ENCODE data around the gene F2RL2. TPM values are rescaled to one million over a fixed set of nuclear protein-coding genes. Genes with fewer than 3 reads are reported as not detected.

The F2RL2 gene
- total RNA-seq, 6 donors from 2014 or later: 0.34 to 0.46 (median 0.43) TPM; not detected in 3

DNA sequence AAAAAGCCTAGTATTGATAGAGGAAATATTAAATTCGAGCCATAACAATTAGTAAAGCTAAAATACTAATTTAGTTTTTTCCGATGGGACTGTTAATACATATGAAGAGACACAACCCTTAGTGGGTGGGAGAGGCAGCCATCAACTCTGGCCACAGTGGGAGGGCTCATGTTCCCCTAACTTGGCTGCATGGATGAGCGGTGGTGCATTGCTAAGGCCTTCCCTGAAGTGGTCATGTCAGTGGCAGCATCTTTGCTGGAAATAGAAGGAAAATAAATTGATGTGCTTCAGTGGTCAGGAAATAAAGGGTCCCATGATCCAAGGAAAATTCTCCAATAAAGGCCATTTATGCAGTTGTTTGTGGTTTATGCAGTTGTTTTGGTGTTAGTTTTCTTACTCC is 33.9 kb upstream of the F2RL2 start:
- TF ChIP-seq POLR2A (IDR thresholded peaks at IDR 0.05) (no peak), POLR2AphosphoS5 (IDR thresholded peaks at IDR 0.05) (no peak), EP300 (IDR thresholded peaks at IDR 0.05) (no peak)
- TF ChIP-seq, protein P1, sequence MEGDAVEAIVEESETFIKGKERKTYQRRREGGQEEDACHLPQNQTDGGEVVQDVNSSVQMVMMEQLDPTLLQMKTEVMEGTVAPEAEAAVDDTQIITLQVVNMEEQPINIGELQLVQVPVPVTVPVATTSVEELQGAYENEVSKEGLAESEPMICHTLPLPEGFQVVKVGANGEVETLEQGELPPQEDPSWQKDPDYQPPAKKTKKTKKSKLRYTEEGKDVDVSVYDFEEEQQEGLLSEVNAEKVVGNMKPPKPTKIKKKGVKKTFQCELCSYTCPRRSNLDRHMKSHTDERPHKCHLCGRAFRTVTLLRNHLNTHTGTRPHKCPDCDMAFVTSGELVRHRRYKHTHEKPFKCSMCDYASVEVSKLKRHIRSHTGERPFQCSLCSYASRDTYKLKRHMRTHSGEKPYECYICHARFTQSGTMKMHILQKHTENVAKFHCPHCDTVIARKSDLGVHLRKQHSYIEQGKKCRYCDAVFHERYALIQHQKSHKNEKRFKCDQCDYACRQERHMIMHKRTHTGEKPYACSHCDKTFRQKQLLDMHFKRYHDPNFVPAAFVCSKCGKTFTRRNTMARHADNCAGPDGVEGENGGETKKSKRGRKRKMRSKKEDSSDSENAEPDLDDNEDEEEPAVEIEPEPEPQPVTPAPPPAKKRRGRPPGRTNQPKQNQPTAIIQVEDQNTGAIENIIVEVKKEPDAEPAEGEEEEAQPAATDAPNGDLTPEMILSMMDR (IDR thresholded peaks at IDR 0.05): no peak
- Histone ChIP-seq H3K36me3 (peaks cover 0 to 9% (median 0%) of the 10 kb centered on the region in 4 donors), H3K4me3 (no peak overlapping the region), H3K27ac (no peak overlapping the region), H3K27me3 (no peaks in the 10 kb centered on the region), H3K4me1 (no peaks in the 10 kb centered on the region), H3K9me3 (no peaks in the 10 kb centered on the region)
- no peak for ATAC-seq (ENCODE audit: low FRiP score in 2 of 2)
- WGBS, 2 donors: 93 to 97% methylated on average over 3 of the region's 3 CpGs
- DNase-seq: no peak

DNA sequence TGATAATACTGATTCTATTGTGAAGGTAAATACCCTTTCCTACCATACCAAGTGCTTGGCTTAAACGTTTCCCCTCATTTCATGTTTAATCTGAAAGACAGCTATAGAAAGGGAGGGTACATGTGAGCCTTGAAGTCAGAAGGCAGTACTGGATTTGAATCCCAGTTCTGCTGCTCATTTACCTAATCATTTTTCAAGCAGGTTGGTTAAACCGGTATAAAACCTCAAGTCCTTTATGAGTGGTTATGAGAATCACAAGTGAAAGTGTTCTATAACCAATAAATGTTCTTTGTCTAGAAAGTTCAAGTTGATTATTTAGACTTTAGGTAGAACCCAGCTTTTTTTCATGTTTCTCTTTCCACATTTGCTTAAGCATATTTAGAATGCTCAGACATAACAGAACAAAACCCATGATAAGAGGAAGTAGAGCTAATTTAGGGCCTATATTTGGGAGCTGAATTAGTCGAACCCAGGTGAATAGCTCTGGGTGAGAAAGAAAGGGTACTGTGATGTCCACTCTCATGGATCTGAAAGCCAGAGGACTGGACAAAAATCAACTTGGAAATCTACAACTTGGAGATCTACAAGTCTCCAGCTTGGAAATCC is 29.7 kb upstream of the F2RL2 start:
- 76 to 82% methylated on average over 3 of the region's 3 CpGs for WGBS, 2 donors
- Histone ChIP-seq H3K9me3 (peaks cover 0 to 14% (median 7%) of the 10 kb centered on the region in 4 donors), H3K27ac (no peak overlapping the region)

DNA sequence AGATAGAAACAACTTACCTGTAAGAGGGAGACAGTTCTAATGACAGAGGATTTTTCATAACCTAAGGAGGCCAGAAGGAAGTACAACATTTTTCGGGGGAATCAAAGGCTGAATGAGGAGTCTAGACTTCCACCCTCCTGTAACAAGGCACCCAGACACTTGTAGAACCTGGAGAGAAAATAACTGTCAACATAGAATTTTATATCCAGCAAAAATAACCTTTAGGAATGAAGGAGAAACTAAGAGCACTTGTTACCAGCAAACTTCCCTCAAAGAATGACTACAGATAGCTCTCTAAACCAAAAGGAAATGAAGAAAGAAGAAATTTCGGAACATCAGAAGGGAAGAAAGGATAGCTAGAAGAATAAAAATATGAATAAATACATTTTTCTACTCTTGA is 25.9 kb upstream of the F2RL2 start:
- TF ChIP-seq POLR2A (IDR thresholded peaks at IDR 0.05) (no peak), EP300 (IDR thresholded peaks at IDR 0.05) (no peak), POLR2AphosphoS5 (IDR thresholded peaks at IDR 0.05) (no peak)
- TF ChIP-seq, protein P1 (IDR thresholded peaks at IDR 0.05): no peak
- DNase-seq: no peak
- H3K27ac ChIP-seq: no peak overlapping the region
- H3K9me3 ChIP-seq: peaks cover 0 to 14% (median 7%) of the 10 kb centered on the region in 4 donors
- ATAC-seq (ENCODE audit: low FRiP score in 2 of 2): no peak
- WGBS, 2 donors: 89 to 92% methylated on average over 2 of the region's 2 CpGs
- H3K27me3 ChIP-seq: no peaks in the 10 kb centered on the region
- H3K36me3 ChIP-seq: peaks cover 0 to 7% (median 0%) of the 10 kb centered on the region in 4 donors
- H3K4me3 ChIP-seq: no peak overlapping the region
- H3K4me1 ChIP-seq: no peaks in the 10 kb centered on the region

More for the DNA sequence above, 29.7 kb upstream of the F2RL2 start:
- TF ChIP-seq POLR2AphosphoS5 (IDR thresholded peaks at IDR 0.05) (no peak), POLR2A (IDR thresholded peaks at IDR 0.05) (no peak), EP300 (IDR thresholded peaks at IDR 0.05) (no peak)
- TF ChIP-seq, protein P1 (IDR thresholded peaks at IDR 0.05): no peak
- ATAC-seq (ENCODE audit: low FRiP score in 2 of 2): no peak
- Histone ChIP-seq H3K4me3 (no peak overlapping the region), H3K4me1 (no peaks in the 10 kb centered on the region), H3K27me3 (no peaks in the 10 kb centered on the region), H3K36me3 (peaks cover 0 to 4% (median 2%) of the 10 kb centered on the region in 4 donors)
- no peak for DNase-seq

DNA sequence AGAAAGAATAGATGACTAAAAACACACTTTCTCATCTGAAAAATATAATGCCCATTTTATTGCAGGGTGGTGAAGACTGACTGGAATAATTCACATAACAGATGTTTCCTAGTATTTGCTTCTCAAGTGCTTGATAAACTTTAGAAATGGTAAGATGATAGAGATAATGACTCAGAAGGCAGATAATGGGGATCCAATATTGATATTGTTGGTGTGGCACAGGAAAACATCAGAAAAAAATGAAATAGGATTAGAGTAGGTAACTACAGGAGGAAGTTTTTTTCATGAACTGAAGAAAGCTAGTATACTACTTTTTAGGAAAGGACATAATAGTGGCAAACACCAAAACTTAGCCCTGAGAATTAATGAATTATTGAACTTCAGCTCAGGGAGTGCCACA is 20.2 kb upstream of the F2RL2 start:
- no peak overlapping the region for H3K27ac ChIP-seq
- DNase-seq (no peak), ATAC-seq (ENCODE audit: low FRiP score in 2 of 2) (no peak)
- H3K9me3 ChIP-seq: no peaks in the 10 kb centered on the region
- TF ChIP-seq EP300 (IDR thresholded peaks at IDR 0.05) (no peak), POLR2A (IDR thresholded peaks at IDR 0.05) (no peak), POLR2AphosphoS5 (IDR thresholded peaks at IDR 0.05) (no peak)
- TF ChIP-seq, protein P1 (IDR thresholded peaks at IDR 0.05): no peak
- H3K4me1 ChIP-seq: peaks cover 0 to 2% (median 0%) of the 10 kb centered on the region in 4 donors
- no peaks in the 10 kb centered on the region for H3K27me3 ChIP-seq
- H3K36me3 ChIP-seq: peaks cover 0 to 14% (median 0%) of the 10 kb centered on the region in 4 donors
- H3K4me3 ChIP-seq: no peak overlapping the region
